Activated T-helper 2 cell treated with anti-CD3 and anti-CD28 coated beads, Interferon-gamma antibody, Interleukin-2, Interleukin-4, amounts not matched to agents 10 μg/mL and 5 μg/mL and 100 μg/mL, durations not matched to agents 14 hours and 24 hours and 36 hours (primary cell): ENCODE measurements around the gene NELL1. TPM values are rescaled to one million over a fixed set of nuclear protein-coding genes. Genes with fewer than 3 reads are reported as not detected.

Experiments
- DNase-seq: peaks from one replicate; pipeline ENCODE4 v3.0.0; 2021; ENCODE audit warnings: low spot score
- H3K27ac Mint-ChIP-seq: one replicate; pipeline ENCODE4 v1.8.0; 2021; ENCODE audit warnings: mixed read lengths
- H3K27me3 Mint-ChIP-seq: one replicate; pipeline ENCODE4 v1.8.0; 2021; ENCODE audit warnings: low read depth, mixed read lengths
- H3K36me3 Mint-ChIP-seq: one replicate; pipeline ENCODE4 v1.8.0; 2021; ENCODE audit warnings: low read depth, mixed read lengths
- H3K4me1 Mint-ChIP-seq: one replicate; pipeline ENCODE4 v1.8.0; 2021; ENCODE audit warnings: low read depth, mixed read lengths
- H3K4me3 Mint-ChIP-seq: one replicate; pipeline ENCODE4 v1.8.0; 2021; ENCODE audit warnings: low read depth, mild to moderate bottlenecking, moderate library complexity, mixed read lengths
- H3K9me3 Mint-ChIP-seq: one replicate; pipeline ENCODE4 v1.8.0; 2021; ENCODE audit warnings: mixed read lengths
- intact Hi-C: fragments of 100-400 bp; cut with micrococcal nuclease; formaldehyde crosslinking; loops from one replicate; pipeline ENCODE4 v1.15.1; 2023
- total RNA-seq: library from RNA; stranded (reverse); gene quantifications from 2 replicates; pipeline ENCODE4 v1.2.3, GENCODE V29; 2022

NELL1 gene
- total RNA-seq, 1 donor from 2014 or later, result 0.07 TPM

DNA sequence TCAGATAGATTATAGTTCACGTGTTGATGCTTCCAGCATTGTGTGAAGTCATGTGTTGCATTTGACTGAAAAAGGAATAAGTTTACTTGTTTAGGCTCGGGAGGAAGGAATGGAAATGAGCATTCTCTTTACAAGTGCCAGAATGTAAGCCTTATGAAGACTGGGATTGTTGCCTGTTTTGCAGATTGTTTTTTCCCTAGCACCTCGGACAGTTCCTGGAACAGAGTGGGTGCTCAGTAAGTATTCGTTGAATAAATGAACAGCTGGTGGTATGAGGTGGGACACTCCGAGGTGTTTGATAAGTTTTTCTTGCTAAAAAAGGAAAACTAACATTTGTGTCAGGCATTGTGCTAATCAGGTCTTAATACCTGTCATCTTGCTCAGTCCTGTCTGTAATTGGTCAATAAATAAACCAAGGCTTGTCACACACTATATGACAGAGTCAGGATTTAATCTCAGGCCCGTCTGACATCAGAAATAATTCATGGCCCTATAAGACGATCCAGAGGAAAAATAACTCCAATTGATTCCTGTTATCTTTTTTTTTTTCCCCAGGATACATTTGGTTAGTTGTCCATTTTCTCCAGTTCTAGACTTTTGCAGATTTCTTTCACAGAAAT lies 304.7 kb downstream of the NELL1 start:
- no peaks in the 10 kb centered on the region for H3K27me3 Mint-ChIP-seq
- DNase-seq, result no peak
- H3K4me3 Mint-ChIP-seq, result no peak overlapping the region
- H3K27ac Mint-ChIP-seq, result no peak overlapping the region
- intact Hi-C loops, result no loop called here
- H3K4me1 Mint-ChIP-seq, result no peaks in the 10 kb centered on the region
- peaks cover 12% of the 10 kb centered on the region for H3K9me3 Mint-ChIP-seq
- no peaks in the 10 kb centered on the region for H3K36me3 Mint-ChIP-seq

DNA sequence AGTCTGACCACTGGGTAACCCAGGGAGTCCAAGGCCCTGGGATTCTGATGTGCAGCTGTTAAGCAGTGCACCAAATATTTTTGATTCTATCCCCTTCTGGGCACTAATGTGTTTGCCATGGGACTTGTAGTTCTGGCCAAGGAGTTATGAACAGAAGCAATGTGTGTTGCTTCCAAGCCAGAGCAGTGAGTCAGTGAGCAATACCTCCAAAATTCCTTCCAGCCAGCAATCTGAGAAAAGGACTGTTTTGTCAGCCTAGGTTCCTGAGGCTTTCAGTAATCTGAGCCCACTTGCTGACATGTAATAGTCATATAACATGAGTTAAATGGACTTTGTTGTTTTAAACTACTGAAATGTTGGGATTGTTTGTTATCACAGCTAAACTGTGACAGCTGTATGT lies 311.4 kb downstream of the NELL1 start:
- no peak overlapping the region for H3K4me3 Mint-ChIP-seq
- H3K36me3 Mint-ChIP-seq, result no peaks in the 10 kb centered on the region
- no peak overlapping the region for H3K27ac Mint-ChIP-seq
- no peak for DNase-seq
- H3K9me3 Mint-ChIP-seq, result peaks cover 4% of the 10 kb centered on the region
- intact Hi-C loops, result no loop called here
- H3K27me3 Mint-ChIP-seq, result no peaks in the 10 kb centered on the region
- H3K4me1 Mint-ChIP-seq, result no peaks in the 10 kb centered on the region

DNA sequence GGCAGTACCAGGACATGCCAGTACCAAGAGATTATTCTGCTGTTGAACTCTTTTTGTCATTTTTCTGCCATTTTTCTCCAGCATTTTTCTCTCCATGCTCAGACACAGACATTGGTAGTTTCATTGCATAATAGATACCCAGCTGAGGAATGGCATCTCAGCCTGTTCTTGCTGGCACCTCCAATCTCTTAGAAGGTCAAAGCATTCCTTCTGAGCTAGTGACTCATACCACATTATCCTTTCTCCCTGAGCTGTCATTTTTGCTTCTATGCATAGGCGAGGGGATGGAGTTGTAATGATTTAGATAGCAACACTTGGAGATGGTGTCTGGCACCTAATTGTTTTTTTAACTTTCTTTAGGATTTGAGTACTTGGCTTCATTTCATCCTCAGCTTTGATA lies 321.1 kb downstream of the NELL1 start:
- no peak for DNase-seq
- Mint-ChIP-seq H3K4me1 (no peaks in the 10 kb centered on the region), H3K27ac (no peak overlapping the region), H3K4me3 (no peak overlapping the region), H3K27me3 (no peaks in the 10 kb centered on the region), H3K9me3 (peaks cover 9% of the 10 kb centered on the region), H3K36me3 (no peaks in the 10 kb centered on the region)
- intact Hi-C loops, result no loop called here

DNA sequence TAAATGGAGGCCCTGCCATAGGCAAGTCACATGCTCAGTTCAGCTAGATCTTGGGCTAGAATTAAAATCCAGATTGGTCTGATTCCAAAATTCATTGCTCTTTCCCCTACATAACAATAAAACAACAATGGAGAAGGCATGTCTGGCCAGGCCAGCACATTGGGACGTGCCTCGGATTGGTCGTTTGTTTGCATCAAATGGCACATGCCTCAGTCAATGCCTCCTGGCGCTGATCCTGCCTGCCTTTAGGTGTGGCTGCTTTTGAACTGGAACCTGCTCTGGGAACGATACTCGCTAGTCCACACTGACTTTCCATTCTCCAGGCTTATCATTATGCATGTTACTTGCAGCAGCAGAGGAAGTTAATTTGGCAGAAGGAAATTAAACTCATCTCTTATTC lies 322.1 kb downstream of the NELL1 start:
- intact Hi-C loops, result no loop called here
- H3K9me3 Mint-ChIP-seq, result peaks cover 9% of the 10 kb centered on the region
- DNase-seq, result no peak
- no peaks in the 10 kb centered on the region for H3K4me1 Mint-ChIP-seq
- no peak overlapping the region for H3K27ac Mint-ChIP-seq
- H3K27me3 Mint-ChIP-seq, result no peaks in the 10 kb centered on the region
- H3K36me3 Mint-ChIP-seq, result no peaks in the 10 kb centered on the region
- no peak overlapping the region for H3K4me3 Mint-ChIP-seq

DNA sequence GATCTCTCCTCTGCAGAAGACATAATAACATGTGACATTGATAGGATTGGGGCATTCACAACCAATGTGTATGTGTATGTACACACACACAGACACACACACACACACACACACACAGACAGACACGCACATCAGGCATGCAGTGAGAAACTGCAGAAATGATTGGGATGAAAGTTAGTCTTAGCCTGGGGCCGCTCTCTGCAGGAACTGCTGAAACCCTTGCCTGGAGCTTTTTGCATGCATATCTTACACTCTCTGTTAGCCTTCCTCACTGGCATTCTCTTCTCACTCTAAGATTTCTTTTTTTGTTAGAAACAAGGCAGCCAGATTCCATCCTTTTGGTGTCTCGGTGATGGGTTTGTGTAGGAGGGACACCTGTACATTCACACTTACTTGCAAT lies 337.9 kb downstream of the NELL1 start:
- H3K9me3 Mint-ChIP-seq, result peaks cover 7% of the 10 kb centered on the region
- H3K36me3 Mint-ChIP-seq, result no peaks in the 10 kb centered on the region
- DNase-seq, result no peak
- no peaks in the 10 kb centered on the region for H3K4me1 Mint-ChIP-seq
- no peaks in the 10 kb centered on the region for H3K27me3 Mint-ChIP-seq
- no peak overlapping the region for H3K4me3 Mint-ChIP-seq
- intact Hi-C loops, result no loop called here
- H3K27ac Mint-ChIP-seq, result no peak overlapping the region

DNA sequence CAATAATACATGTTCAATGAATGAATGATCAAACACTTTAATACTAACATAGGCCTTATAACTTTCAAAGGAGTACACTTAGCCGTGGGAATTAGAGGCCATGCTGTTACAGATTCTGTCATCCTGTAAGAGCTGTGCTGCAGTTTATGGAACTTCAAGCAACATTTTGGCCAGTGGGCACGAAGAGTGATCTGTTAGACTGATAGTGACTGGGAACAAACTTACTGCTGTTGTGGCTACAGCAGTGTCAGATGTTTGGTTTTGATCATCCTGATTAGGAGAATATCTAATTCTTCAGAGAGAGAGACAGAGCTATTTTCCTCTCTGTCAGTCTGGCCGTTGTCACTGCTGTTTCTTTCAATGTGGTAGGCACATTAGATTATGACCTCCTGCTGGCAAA lies 348.9 kb downstream of the NELL1 start:
- Mint-ChIP-seq H3K9me3 (peaks cover 9% of the 10 kb centered on the region), H3K27ac (no peak overlapping the region), H3K4me1 (no peaks in the 10 kb centered on the region), H3K36me3 (no peaks in the 10 kb centered on the region), H3K4me3 (no peak overlapping the region), H3K27me3 (no peaks in the 10 kb centered on the region)
- intact Hi-C loops, result no loop called here
- no peak for DNase-seq

DNA sequence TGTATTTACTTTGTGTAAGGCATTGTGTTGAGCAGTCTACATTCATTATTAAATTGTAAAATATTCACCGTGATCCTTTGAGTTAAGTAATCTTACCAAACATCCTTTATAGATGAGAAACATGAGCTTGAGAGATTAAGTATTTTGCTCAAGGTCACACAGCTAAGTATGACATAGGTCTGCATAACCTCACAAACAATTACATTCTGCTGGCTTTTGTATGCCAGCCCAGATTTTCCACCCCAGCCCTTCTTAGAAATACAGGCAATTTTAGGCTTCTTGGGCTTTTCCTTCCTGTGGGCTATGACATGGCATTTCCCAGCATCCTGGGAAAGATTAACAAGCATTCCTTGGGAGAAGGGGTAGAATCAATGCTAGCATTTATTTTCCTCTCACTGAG lies 357.3 kb downstream of the NELL1 start:
- Mint-ChIP-seq H3K27ac (no peak overlapping the region), H3K4me1 (no peaks in the 10 kb centered on the region), H3K9me3 (no peaks in the 10 kb centered on the region), H3K36me3 (no peaks in the 10 kb centered on the region), H3K27me3 (no peaks in the 10 kb centered on the region), H3K4me3 (no peak overlapping the region)
- intact Hi-C loops, result no loop called here
- no peak for DNase-seq

DNA sequence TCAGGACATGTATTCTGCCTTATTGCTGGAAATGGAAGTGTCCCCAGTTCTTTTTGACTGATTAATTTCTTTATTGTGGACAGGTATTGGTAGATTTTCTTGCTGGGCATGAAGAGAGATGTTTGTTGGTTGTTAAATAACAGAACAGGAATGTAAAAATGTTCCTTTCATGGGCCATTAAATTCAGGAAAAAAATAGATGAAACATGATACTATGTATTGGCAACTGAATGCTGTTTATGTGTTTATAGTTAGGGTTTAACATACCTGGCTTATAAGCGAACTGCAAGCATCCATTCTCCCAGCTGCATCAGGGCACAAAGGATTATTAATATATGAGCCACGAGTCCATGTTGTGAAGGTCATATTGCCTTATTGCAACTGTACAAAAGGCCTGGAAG lies 368.5 kb downstream of the NELL1 start:
- intact Hi-C loops, result no loop called here

DNA sequence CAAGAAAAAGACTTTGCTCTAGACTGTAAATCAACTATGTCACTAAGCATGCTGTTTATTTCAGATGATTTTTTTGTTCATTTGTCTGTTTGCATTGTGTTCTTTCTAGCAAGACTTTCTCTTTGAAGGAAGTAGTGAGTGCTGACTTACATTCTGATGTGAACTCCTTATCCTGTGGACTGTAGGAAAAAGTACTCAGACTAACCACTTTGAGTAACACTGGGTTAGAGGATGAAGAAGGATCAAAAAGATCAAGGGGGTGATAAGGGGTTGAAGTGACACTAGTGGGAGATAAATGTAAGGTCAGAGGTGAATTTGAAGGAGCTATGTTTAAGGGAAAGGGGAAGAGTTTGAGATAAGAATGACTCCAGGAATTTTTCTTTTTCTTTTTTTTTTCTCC lies 369.4 kb downstream of the NELL1 start:
- no peaks in the 10 kb centered on the region for H3K36me3 Mint-ChIP-seq
- H3K27ac Mint-ChIP-seq, result no peak overlapping the region
- H3K4me1 Mint-ChIP-seq, result no peaks in the 10 kb centered on the region
- intact Hi-C loops, result no loop called here
- H3K27me3 Mint-ChIP-seq, result no peaks in the 10 kb centered on the region
- no peak overlapping the region for H3K4me3 Mint-ChIP-seq
- DNase-seq, result no peak
- H3K9me3 Mint-ChIP-seq, result peaks cover 9% of the 10 kb centered on the region

More for the DNA sequence above, 368.5 kb downstream of the NELL1 start:
- DNase-seq, result no peak
- Mint-ChIP-seq H3K4me1 (no peaks in the 10 kb centered on the region), H3K27ac (no peak overlapping the region), H3K4me3 (no peak overlapping the region), H3K9me3 (peaks cover 15% of the 10 kb centered on the region), H3K27me3 (no peaks in the 10 kb centered on the region), H3K36me3 (no peaks in the 10 kb centered on the region)

DNA sequence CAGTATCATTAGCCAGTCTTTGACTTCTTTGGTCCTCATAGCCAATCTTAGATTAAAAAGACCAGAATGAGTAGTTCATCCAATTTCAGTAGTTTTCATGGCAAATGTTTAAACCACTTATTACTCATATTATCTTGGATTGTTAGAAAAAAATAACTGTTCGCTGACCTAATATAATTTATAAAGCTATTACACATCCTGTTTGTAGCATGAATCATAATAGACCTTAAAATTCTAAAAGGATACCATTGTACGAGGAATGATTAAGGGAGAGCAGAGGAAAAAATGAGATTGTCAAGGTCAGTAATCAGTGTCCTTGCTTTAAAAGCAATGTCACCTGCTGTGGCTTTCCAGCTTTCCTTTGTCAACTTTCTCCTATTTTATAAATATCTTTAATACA lies 371.2 kb downstream of the NELL1 start:
- Mint-ChIP-seq H3K4me3 (no peak overlapping the region), H3K36me3 (no peaks in the 10 kb centered on the region)

DNA sequence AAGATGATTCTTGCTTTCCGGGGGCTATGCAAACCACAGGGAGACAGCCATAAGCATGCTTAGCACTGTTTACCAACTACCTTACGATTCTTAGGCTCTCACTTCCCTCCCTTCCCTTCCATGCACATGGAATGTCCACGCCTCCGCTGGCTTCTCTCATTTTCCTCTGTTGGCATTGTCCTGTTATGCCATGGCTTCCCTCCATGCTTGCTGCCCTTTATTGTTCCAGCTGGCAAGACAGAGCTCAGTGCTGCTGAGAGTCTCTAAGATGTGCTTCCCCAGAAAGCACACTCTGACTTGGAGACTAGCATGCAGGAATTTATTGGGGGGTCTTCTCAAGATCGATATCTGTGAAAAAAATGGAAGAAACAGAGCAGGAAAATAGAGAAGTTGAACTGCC lies 379.2 kb downstream of the NELL1 start:
- no peak overlapping the region for H3K4me3 Mint-ChIP-seq
- no peaks in the 10 kb centered on the region for H3K27me3 Mint-ChIP-seq
- no peaks in the 10 kb centered on the region for H3K4me1 Mint-ChIP-seq

More for the DNA sequence above, 371.2 kb downstream of the NELL1 start:
- H3K27ac Mint-ChIP-seq, result no peak overlapping the region
- no peaks in the 10 kb centered on the region for H3K4me1 Mint-ChIP-seq
- peaks cover 3% of the 10 kb centered on the region for H3K9me3 Mint-ChIP-seq
- DNase-seq, result no peak
- intact Hi-C loops, result no loop called here
- H3K27me3 Mint-ChIP-seq, result no peaks in the 10 kb centered on the region

DNA sequence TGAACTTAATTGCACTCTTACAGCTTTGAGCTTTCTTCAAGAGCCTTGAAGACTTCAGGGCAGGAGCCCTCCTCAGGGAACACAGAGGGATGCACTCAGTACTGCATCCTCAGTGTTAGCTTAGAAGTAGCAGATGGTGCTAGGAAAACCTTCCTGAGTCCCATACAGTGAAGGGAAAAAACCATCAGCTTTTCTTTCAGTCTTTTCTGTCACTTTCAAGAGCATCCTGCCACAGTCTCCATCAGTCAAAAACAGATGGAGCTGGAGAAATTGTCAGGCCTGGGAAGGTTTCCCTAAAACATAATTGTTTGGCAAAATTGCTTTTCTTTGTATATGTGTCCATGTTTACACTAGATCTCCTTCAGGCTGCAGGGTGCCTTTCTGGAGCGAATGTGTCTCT lies 384.1 kb downstream of the NELL1 start:
- no peaks in the 10 kb centered on the region for H3K9me3 Mint-ChIP-seq
- no peak for DNase-seq
- no peaks in the 10 kb centered on the region for H3K36me3 Mint-ChIP-seq
- H3K4me3 Mint-ChIP-seq, result no peak overlapping the region
- no peaks in the 10 kb centered on the region for H3K27me3 Mint-ChIP-seq
- H3K4me1 Mint-ChIP-seq, result no peaks in the 10 kb centered on the region
- no peak overlapping the region for H3K27ac Mint-ChIP-seq
- intact Hi-C loops, result no loop called here

More for the DNA sequence above, 379.2 kb downstream of the NELL1 start:
- Mint-ChIP-seq H3K9me3 (no peaks in the 10 kb centered on the region), H3K36me3 (no peaks in the 10 kb centered on the region), H3K27ac (no peak overlapping the region)
- intact Hi-C loops, result no loop called here
- DNase-seq, result no peak

DNA sequence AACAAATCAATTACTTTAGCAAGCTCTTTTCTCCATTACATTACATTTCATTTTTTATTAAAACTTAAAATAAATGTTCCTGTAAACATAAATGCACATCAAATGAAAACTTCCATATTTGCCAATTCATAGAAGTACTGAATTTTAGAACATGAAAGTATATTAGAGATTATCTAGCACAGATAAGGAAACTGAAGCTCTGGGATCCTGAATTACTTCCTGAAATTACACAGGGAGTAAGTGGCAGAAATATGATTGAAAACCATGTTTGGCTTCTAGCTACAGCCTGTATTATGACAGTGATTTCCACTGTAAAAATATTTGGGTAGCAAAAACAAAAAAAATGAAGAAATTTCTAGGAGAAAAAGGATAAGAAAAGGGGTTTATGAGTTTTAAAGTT lies 387.3 kb downstream of the NELL1 start:
- Mint-ChIP-seq H3K9me3 (peaks cover 3% of the 10 kb centered on the region), H3K27me3 (no peaks in the 10 kb centered on the region), H3K4me1 (no peaks in the 10 kb centered on the region), H3K4me3 (no peak overlapping the region), H3K27ac (no peak overlapping the region), H3K36me3 (no peaks in the 10 kb centered on the region)
- intact Hi-C loops, result no loop called here
- DNase-seq, result no peak

DNA sequence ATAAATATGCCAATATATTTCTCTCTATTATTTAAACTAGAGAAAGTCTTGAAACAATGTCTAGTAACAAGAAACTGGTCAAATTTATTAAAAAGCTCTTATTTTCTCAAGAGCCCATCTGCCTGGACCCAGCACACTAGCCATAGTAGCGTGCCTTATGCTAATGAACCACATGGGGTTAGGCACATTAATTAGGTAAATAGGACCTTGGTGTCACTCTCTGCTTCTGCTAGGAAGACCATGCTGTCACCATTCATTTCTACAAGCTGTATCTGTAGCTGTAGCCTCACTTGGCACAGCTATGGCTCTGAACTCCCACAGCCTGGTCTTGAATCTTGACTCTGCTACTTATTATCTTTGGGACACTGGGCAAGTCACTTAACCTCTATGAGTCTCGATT lies 390.5 kb downstream of the NELL1 start:
- Mint-ChIP-seq H3K4me1 (no peaks in the 10 kb centered on the region), H3K27me3 (no peaks in the 10 kb centered on the region), H3K27ac (no peak overlapping the region), H3K4me3 (no peak overlapping the region), H3K9me3 (peaks cover 20% of the 10 kb centered on the region), H3K36me3 (no peaks in the 10 kb centered on the region)
- DNase-seq, result no peak
- intact Hi-C loops, result no loop called here
